CD4-positive, alpha-beta T cell (primary cell): ENCODE results near the gene GCNT2. TPM values are rescaled to one million over a fixed set of nuclear protein-coding genes. Genes with fewer than 3 reads are reported as not detected.

ENCODE experiments used
- ATAC-seq: fragments of 200-7000 bp; cut with Tn5 transposase; one replicate; pipeline ENCODE4 v1.10.0; 2022; ENCODE audit warnings: mild to moderate bottlenecking; ENCODE audit not compliant: poor library complexity
- CTCF ChIA-PET: fragments of 350-600 bp; sonication (Branson Sonifier 250); formaldehyde crosslinking; loops from one replicate; lab custom pipeline; 2021; ENCODE audit warnings: antibody characterized with exemption, inconsistent platforms; lab: Charles Lee
- POLR2A ChIA-PET: fragments of 350-600 bp; sonication (Branson Sonifier 250); formaldehyde crosslinking; loops from one replicate; lab custom pipeline; 2021; ENCODE audit warnings: antibody characterized with exemption, inconsistent platforms; lab: Charles Lee
- DNase-seq, 14 experiments: peaks; one replicate each; pipeline ENCODE4 v3.0.0-alpha.2; 2013 to 2020; ENCODE audit warnings: mixed read lengths in 2 of 14
- H3K27ac ChIP-seq, 2 donors: one replicate each; pipeline versions ENCODE4 v1.5.1 to v1.7.0; 2013; ENCODE audit warnings: low read length in 2 of 2, low read depth in 1 of 2, mild to moderate bottlenecking in 1 of 2
- H3K27me3 ChIP-seq, 2 experiments: 1 replicate in 1 of 2; 2 replicates in 1 of 2; pipeline versions ENCODE4 v1.6.1 to v1.7.0; 2013; ENCODE audit warnings: low read length in 2 of 2, control low read depth in 1 of 2, mild to moderate bottlenecking in 1 of 2, moderate library complexity in 1 of 2; ENCODE audit not compliant: insufficient read depth in 2 of 2, control insufficient read depth in 1 of 2
- H3K36me3 ChIP-seq: one replicate; pipeline ENCODE4 v1.6.1; 2013; ENCODE audit warnings: low read length, control low read depth; ENCODE audit not compliant: insufficient read depth
- H3K4me1 ChIP-seq: one replicate; pipeline ENCODE4 v1.6.1; 2013; ENCODE audit warnings: low read length, control low read depth; ENCODE audit not compliant: insufficient read depth
- H3K4me3 ChIP-seq: one replicate; pipeline ENCODE4 v1.5.1; 2013; ENCODE audit warnings: mild to moderate bottlenecking, low read length, moderate library complexity
- H3K9me3 ChIP-seq, 2 experiments: 1 replicate in 1 of 2; 2 replicates in 1 of 2; pipeline versions ENCODE4 v1.6.1 to v1.7.0; 2013; ENCODE audit warnings: low read length in 2 of 2, mild to moderate bottlenecking in 2 of 2, control low read depth in 1 of 2, moderate library complexity in 1 of 2; ENCODE audit not compliant: control insufficient read depth in 1 of 2, insufficient read depth in 1 of 2
- H3K27ac Mint-ChIP-seq: one replicate; pipeline ENCODE4 v1.8.0; 2020; ENCODE audit warnings: mixed read lengths
- H3K27me3 Mint-ChIP-seq: one replicate; pipeline ENCODE4 v1.8.0; 2021; ENCODE audit warnings: mixed read lengths
- H3K36me3 Mint-ChIP-seq: one replicate; pipeline ENCODE4 v1.8.0; 2021; ENCODE audit warnings: low read depth, mixed read lengths
- H3K4me1 Mint-ChIP-seq: one replicate; pipeline ENCODE4 v1.8.0; 2021; ENCODE audit warnings: low read depth, mixed read lengths
- H3K4me3 Mint-ChIP-seq: one replicate; pipeline ENCODE4 v1.8.0; 2020; ENCODE audit warnings: mild to moderate bottlenecking, mixed read lengths
- H3K9me3 Mint-ChIP-seq: one replicate; pipeline ENCODE4 v1.8.0; 2020; ENCODE audit warnings: mixed read lengths
- CTCF ChIP-seq: fragments of 200-600 bp; IDR thresholded peaks from one replicate; pipeline ENCODE4 v1.8.0; 2022; ENCODE audit warnings: antibody characterized with exemption, mild to moderate bottlenecking
- intact Hi-C, 2 experiments: fragments of 100-400 bp; cut with DNase I in 1 of 2; cut with micrococcal nuclease in 1 of 2; formaldehyde crosslinking; loops; one replicate each; pipeline versions ENCODE4 v1.15.1 to v1.9.0; 2023 to 2025; cut with DNase I, micrococcal nuclease
- total RNA-seq, 174 experiments: library from RNA in 2 of 174; stranded (reverse) in 2 of 174; gene quantifications; one replicate each; pipeline ENCODE4 v1.2.3 and lab custom pipeline; 2021 to 2026

Gene GCNT2
- total RNA-seq, 2 experiments from 2014 or later, result 1.5 to 1.8 TPM

GRCh38 chr6:10559522-10560152, 38.5 kb downstream of the GCNT2 start:
- no peaks in the 10 kb centered on the region for H3K4me1 Mint-ChIP-seq
- H3K36me3 Mint-ChIP-seq, result peaks cover 28% of the 10 kb centered on the region
- intact Hi-C loops, result no loop called here
- H3K27me3 ChIP-seq, result no peaks in the 10 kb centered on the region
- TF ChIP-seq CTCF, result no peak
- H3K36me3 ChIP-seq, result no peaks in the 10 kb centered on the region
- H3K9me3 Mint-ChIP-seq, result no peaks in the 10 kb centered on the region
- ATAC-seq, result no peak
- CTCF ChIA-PET, result no interaction called here
- no peak for DNase-seq
- no peak overlapping the region for H3K4me3 ChIP-seq
- no peak overlapping the region for H3K27ac ChIP-seq
- H3K27ac Mint-ChIP-seq, result no peak overlapping the region
- H3K4me1 ChIP-seq, result no peaks in the 10 kb centered on the region
- H3K9me3 ChIP-seq, result no peaks in the 10 kb centered on the region
- no peak overlapping the region for H3K4me3 Mint-ChIP-seq
- no peaks in the 10 kb centered on the region for H3K27me3 Mint-ChIP-seq
- POLR2A ChIA-PET, result no interaction called here

- H3K4me1 ChIP-seq, result no peaks in the 10 kb centered on the region
- H3K4me1 Mint-ChIP-seq, result no peaks in the 10 kb centered on the region
- POLR2A ChIA-PET, result no interaction called here
- H3K27me3 Mint-ChIP-seq, result no peaks in the 10 kb centered on the region
- no peaks in the 10 kb centered on the region for H3K9me3 ChIP-seq
- H3K27ac ChIP-seq, result no peak overlapping the region
- no peaks in the 10 kb centered on the region for H3K36me3 ChIP-seq
- H3K4me3 Mint-ChIP-seq, result no peak overlapping the region
- H3K9me3 Mint-ChIP-seq, result no peaks in the 10 kb centered on the region
- H3K36me3 Mint-ChIP-seq, result peaks cover 17% of the 10 kb centered on the region
- DNase-seq (no peak), ATAC-seq (no peak)
- H3K27me3 ChIP-seq, result no peaks in the 10 kb centered on the region
- CTCF ChIA-PET, result no interaction called here
- no peak overlapping the region for H3K4me3 ChIP-seq
- H3K27ac Mint-ChIP-seq, result no peak overlapping the region
- intact Hi-C loops, result no loop called here
- TF ChIP-seq CTCF, result no peak
Observed at GRCh38 chr6:10561611-10562199, 40.6 kb downstream of the GCNT2 start.

GRCh38 chr6:10564975-10565673, 44.0 kb downstream of the GCNT2 start:
- no peaks in the 10 kb centered on the region for H3K4me1 ChIP-seq
- no peak overlapping the region for H3K4me3 ChIP-seq
- no peak for TF ChIP-seq CTCF
- peaks cover 5% of the 10 kb centered on the region for H3K36me3 Mint-ChIP-seq
- H3K27me3 Mint-ChIP-seq, result no peaks in the 10 kb centered on the region
- ChIA-PET CTCF (no interaction called here), POLR2A (no interaction called here)
- no peaks in the 10 kb centered on the region for H3K9me3 ChIP-seq
- ATAC-seq (no peak), DNase-seq (no peak)
- H3K27me3 ChIP-seq, result no peaks in the 10 kb centered on the region
- H3K27ac ChIP-seq, result no peak overlapping the region
- H3K36me3 ChIP-seq, result no peaks in the 10 kb centered on the region
- H3K4me3 Mint-ChIP-seq, result no peak overlapping the region
- H3K4me1 Mint-ChIP-seq, result no peaks in the 10 kb centered on the region
- no peak overlapping the region for H3K27ac Mint-ChIP-seq
- intact Hi-C loops, result no loop called here
- no peaks in the 10 kb centered on the region for H3K9me3 Mint-ChIP-seq
